ENCODE measurements around the gene ABCA4.

Gene ABCA4

DNA sequence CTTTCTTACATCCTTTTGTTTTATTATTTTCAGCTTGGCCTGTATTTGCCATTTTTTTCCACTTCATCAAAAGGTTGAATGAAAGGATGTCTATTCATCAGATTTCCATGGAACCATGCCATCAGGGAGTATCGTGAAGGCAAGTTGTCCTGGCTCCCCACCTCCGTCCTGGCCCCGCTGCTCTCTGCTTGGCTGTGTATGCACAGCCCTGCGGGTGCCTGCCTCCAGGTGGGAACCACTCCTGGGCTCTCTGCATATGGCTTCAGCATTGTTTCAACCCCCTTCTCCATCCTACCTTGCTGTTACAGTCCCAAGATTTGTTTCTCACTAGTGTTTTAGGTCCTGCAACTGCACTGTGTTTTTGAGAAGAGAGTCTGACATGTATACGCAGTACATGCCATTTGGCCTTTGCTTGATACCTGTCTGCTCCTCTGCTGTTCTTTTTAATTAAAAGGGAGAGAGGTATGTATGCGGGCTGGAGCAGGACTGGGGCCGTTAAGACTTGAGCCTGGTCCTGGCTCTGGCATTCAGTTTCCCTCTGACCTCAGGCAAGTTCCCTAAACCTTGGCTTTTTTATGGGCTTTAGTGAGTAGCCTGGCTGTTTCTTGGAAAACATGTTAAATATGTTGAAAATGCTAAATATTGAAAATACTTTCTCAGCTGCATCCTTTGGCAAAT is 141.8 kb downstream of the ABCA4 start:
- no peak overlapping the region for H3K4me2 ChIP-seq (ENCODE audit: insufficient read depth, low read length)
- H3K9me3 ChIP-seq (ENCODE audit: insufficient read depth, low read length, severe bottlenecking) = no peaks in the 10 kb centered on the region
- H3K4me1 ChIP-seq (ENCODE audit: insufficient read depth, low read length) = no peaks in the 10 kb centered on the region
- H3K4me3 ChIP-seq (ENCODE audit: low read depth in 1 of 2, low read length in 2 of 2) = no peak overlapping the region
- H3K9ac ChIP-seq (ENCODE audit: low read depth, low read length) = no peak overlapping the region
- H3K27me3 ChIP-seq (ENCODE audit: insufficient read depth, low read length, poor library complexity) = no peaks in the 10 kb centered on the region
- H2AFZ ChIP-seq (ENCODE audit: low read depth, low read length) = no peak overlapping the region
- H4K20me1 ChIP-seq (ENCODE audit: insufficient read depth, low read length) = no peaks in the 10 kb centered on the region
- ATAC-seq (ENCODE audit: insufficient read depth, low read depth) (no peak), DNase-seq (no peak)
- TF ChIP-seq, protein P1, sequence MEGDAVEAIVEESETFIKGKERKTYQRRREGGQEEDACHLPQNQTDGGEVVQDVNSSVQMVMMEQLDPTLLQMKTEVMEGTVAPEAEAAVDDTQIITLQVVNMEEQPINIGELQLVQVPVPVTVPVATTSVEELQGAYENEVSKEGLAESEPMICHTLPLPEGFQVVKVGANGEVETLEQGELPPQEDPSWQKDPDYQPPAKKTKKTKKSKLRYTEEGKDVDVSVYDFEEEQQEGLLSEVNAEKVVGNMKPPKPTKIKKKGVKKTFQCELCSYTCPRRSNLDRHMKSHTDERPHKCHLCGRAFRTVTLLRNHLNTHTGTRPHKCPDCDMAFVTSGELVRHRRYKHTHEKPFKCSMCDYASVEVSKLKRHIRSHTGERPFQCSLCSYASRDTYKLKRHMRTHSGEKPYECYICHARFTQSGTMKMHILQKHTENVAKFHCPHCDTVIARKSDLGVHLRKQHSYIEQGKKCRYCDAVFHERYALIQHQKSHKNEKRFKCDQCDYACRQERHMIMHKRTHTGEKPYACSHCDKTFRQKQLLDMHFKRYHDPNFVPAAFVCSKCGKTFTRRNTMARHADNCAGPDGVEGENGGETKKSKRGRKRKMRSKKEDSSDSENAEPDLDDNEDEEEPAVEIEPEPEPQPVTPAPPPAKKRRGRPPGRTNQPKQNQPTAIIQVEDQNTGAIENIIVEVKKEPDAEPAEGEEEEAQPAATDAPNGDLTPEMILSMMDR (IDR thresholded peaks at IDR 0.05; ENCODE audit: borderline replicate concordance, extremely low read depth, low read length, poor library complexity, severe bottlenecking) = no peak
- TF ChIP-seq EZH2 (IDR thresholded peaks at IDR 0.05; ENCODE audit: borderline replicate concordance, low read depth, low read length, severe bottlenecking) = no peak
- H3K36me3 ChIP-seq (ENCODE audit: insufficient read depth, low read length) = no peaks in the 10 kb centered on the region
- H3K27ac ChIP-seq (ENCODE audit: low read length) = no peak overlapping the region
- no peaks in the 10 kb centered on the region for H3K79me2 ChIP-seq (ENCODE audit: insufficient read depth, low read length)

DNA sequence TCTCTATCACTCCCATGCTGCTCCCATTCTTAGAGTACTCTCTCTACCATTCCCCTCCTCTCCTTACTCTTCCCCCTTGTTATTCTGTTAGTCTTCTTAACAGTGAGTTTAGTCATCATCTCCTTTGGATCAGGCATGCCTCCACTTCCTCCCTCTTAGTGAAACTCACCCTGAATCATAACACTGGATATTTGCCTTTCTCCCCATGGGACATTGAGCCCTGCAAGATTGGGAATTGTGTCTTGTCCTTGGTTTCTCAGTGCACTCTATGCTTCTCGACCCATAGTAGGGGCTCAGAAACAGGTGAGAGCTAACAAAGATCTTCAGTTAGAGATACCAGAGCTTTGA is 143.4 kb downstream of the ABCA4 start:
- no peaks in the 10 kb centered on the region for H3K4me1 ChIP-seq (ENCODE audit: insufficient read depth, low read length)
- H2AFZ ChIP-seq (ENCODE audit: low read depth, low read length) = no peak overlapping the region
- no peaks in the 10 kb centered on the region for H3K27me3 ChIP-seq (ENCODE audit: insufficient read depth, low read length, poor library complexity)
- H3K9me3 ChIP-seq (ENCODE audit: insufficient read depth, low read length, severe bottlenecking) = no peaks in the 10 kb centered on the region
- H3K36me3 ChIP-seq (ENCODE audit: insufficient read depth, low read length) = no peaks in the 10 kb centered on the region
- no peak for ATAC-seq (ENCODE audit: insufficient read depth, low read depth)
- H4K20me1 ChIP-seq (ENCODE audit: insufficient read depth, low read length) = no peaks in the 10 kb centered on the region
- H3K27ac ChIP-seq (ENCODE audit: low read length) = no peak overlapping the region
- no peak overlapping the region for H3K4me3 ChIP-seq (ENCODE audit: low read depth in 1 of 2, low read length in 2 of 2)
- no peak overlapping the region for H3K4me2 ChIP-seq (ENCODE audit: insufficient read depth, low read length)
- no peaks in the 10 kb centered on the region for H3K79me2 ChIP-seq (ENCODE audit: insufficient read depth, low read length)
- TF ChIP-seq, protein P1 (IDR thresholded peaks at IDR 0.05; ENCODE audit: borderline replicate concordance, extremely low read depth, low read length, poor library complexity, severe bottlenecking) = no peak
- no peak overlapping the region for H3K9ac ChIP-seq (ENCODE audit: low read depth, low read length)
- DNase-seq = no peak

DNA sequence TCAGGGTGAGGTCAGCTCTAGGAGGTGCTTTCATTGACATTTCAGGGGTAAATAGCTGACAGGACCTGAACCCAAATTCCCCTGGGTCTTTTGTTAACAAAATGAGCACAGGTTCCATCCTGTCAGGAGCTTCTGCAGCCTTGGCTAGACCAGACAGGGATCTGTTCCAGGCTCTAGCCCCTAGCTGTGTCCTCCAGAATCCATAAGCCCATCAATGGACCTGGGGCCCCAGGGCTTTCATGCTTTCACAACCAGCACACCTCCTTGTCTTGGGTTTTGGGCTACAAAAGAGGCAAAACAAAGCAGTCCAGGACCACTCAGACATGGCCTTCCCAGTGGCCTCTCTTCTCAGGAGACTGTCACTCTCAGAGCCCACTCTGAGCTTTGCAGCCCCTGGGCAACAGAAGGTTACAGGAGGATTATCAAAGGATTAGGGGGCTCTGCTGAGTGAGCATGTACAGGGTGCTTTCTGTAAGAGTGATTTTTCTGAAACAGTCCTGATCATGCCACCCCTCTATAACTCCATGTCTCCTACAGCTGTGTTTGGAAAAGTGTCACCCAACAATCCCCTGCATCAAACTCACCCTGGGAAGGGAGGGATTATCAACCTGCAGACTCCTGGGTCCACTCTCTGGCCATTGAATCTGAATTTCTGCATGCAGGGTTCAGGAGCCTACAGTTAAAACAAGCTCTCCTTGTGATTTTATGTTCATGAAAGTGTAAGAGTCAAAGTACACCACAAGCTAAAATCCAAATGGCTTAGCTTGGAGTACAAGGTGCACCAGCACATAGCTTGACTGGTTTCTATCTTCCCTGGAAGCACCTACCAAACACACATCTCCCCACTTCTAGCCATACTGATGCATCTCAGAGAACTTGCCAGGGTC is 144.0 kb downstream of the ABCA4 start:
- Histone ChIP-seq H3K9ac (ENCODE audit: low read depth, low read length) (no peak overlapping the region), H2AFZ (ENCODE audit: low read depth, low read length) (no peak overlapping the region), H3K4me2 (ENCODE audit: insufficient read depth, low read length) (no peak overlapping the region), H3K27me3 (ENCODE audit: insufficient read depth, low read length, poor library complexity) (no peaks in the 10 kb centered on the region), H4K20me1 (ENCODE audit: insufficient read depth, low read length) (no peaks in the 10 kb centered on the region), H3K4me3 (ENCODE audit: low read depth in 1 of 2, low read length in 2 of 2) (no peak overlapping the region), H3K4me1 (ENCODE audit: insufficient read depth, low read length) (no peaks in the 10 kb centered on the region), H3K79me2 (ENCODE audit: insufficient read depth, low read length) (no peaks in the 10 kb centered on the region), H3K36me3 (ENCODE audit: insufficient read depth, low read length) (no peaks in the 10 kb centered on the region), H3K27ac (ENCODE audit: low read length) (no peak overlapping the region), H3K9me3 (ENCODE audit: insufficient read depth, low read length, severe bottlenecking) (no peaks in the 10 kb centered on the region)
- DNase-seq (no peak), ATAC-seq (ENCODE audit: insufficient read depth, low read depth) (no peak)
- TF ChIP-seq EZH2 (IDR thresholded peaks at IDR 0.05; ENCODE audit: borderline replicate concordance, low read depth, low read length, severe bottlenecking) = no peak
- TF ChIP-seq, protein P1 (IDR thresholded peaks at IDR 0.05; ENCODE audit: borderline replicate concordance, extremely low read depth, low read length, poor library complexity, severe bottlenecking) = no peak

All from DND-41 (cell line).